ENCODE measurements around the gene OTOP1. TPM values are rescaled to one million over a fixed set of nuclear protein-coding genes. Genes with fewer than 3 reads are reported as not detected.
"Not testable (repeated sequence)": the region's sequence is repeated elsewhere in the genome, so short reads cannot be mapped to it uniquely, and the experiment has no call there.

The OTOP1 gene
- polyA plus RNA-seq, 3 donors, result not detected

- Histone ChIP-seq H4K20me1 (ENCODE audit: insufficient read depth, low read length) (no peaks in the 10 kb centered on the region), H3K27me3 (ENCODE audit: control insufficient read depth in 2 of 2, insufficient read depth in 2 of 2, low read length in 2 of 2) (no peaks in the 10 kb centered on the region), H3K79me2 (ENCODE audit: insufficient read depth, low read length) (no peaks in the 10 kb centered on the region), H3K27ac (ENCODE audit: low read depth in 1 of 2, low read length in 2 of 2) (no peak overlapping the region), H3K4me1 (ENCODE audit: control insufficient read depth in 1 of 2, insufficient read depth in 2 of 2, low read length in 2 of 2) (no peaks in the 10 kb centered on the region), H3K4me3 (replicated peaks in 1 of 3; ENCODE audit: low read depth in 2 of 3, low read length in 3 of 3) (no peak overlapping the region), H3K36me3 (replicated peaks in 1 of 2; ENCODE audit: control insufficient read depth in 1 of 2, insufficient read depth in 2 of 2, low read length in 2 of 2) (no peaks in the 10 kb centered on the region), H2AFZ (ENCODE audit: insufficient read depth, low read depth, low read length, poor library complexity, severe bottlenecking) (no peak overlapping the region), H3K9me3 (replicated peaks in 1 of 2; ENCODE audit: control insufficient read depth in 1 of 2, insufficient read depth in 1 of 2, low read length in 2 of 2) (no peaks in the 10 kb centered on the region), H3K9ac (ENCODE audit: insufficient read depth, low read length, poor library complexity, severe bottlenecking) (no peak overlapping the region), H3K4me2 (replicated peaks; ENCODE audit: extremely low read depth, low read length, poor library complexity, severe bottlenecking) (no peak overlapping the region)
- no CpG with 5 or more reads among the region's 6 CpGs for WGBS (ENCODE audit: insufficient coverage)
- peak; percentile 68 for TF ChIP-seq CTCF (IDR thresholded peaks at IDR 0.05)
- Mint-ChIP-seq H3K36me3 (no peaks in the 10 kb centered on the region), H3K27me3 (ENCODE audit: low read depth in 3 of 3) (peaks cover 4 to 13% (median 12%) of the 10 kb centered on the region in 3 donors), H3K4me1 (peaks cover 3% of the 10 kb centered on the region), H3K27ac (peak overlapping the region in 2 of 7 donors; percentile 43 to 45), H3K9me3 (no peaks in the 10 kb centered on the region), H3K4me3 (no peak overlapping the region)
- peak; percentile 59 to 71 (median 64) for DNase-seq
- intact Hi-C loops (cut with micrococcal nuclease), result loop anchor here in 1 of 2 donors (2.0 to 5.0 kb wide), 2 partner anchors 75 to 172 kb away; no protein-coding TSS in a partner anchor
These were observed 33.5 kb upstream of the OTOP1 start for GRCh38 chr4:4260185-4260751.

GRCh38 chr4:4259484-4260100, 32.9 kb upstream of the OTOP1 start:
- Histone ChIP-seq H3K27me3 (ENCODE audit: control insufficient read depth in 2 of 2, insufficient read depth in 2 of 2, low read length in 2 of 2) (no peaks in the 10 kb centered on the region), H3K27ac (ENCODE audit: low read depth in 1 of 2, low read length in 2 of 2) (no peak overlapping the region), H3K9me3 (replicated peaks in 1 of 2; ENCODE audit: control insufficient read depth in 1 of 2, insufficient read depth in 1 of 2, low read length in 2 of 2) (no peaks in the 10 kb centered on the region), H4K20me1 (ENCODE audit: insufficient read depth, low read length) (no peaks in the 10 kb centered on the region), H3K9ac (ENCODE audit: insufficient read depth, low read length, poor library complexity, severe bottlenecking) (no peak overlapping the region), H3K36me3 (replicated peaks in 1 of 2; ENCODE audit: control insufficient read depth in 1 of 2, insufficient read depth in 2 of 2, low read length in 2 of 2) (no peaks in the 10 kb centered on the region), H3K4me1 (ENCODE audit: control insufficient read depth in 1 of 2, insufficient read depth in 2 of 2, low read length in 2 of 2) (no peaks in the 10 kb centered on the region), H3K4me2 (replicated peaks; ENCODE audit: extremely low read depth, low read length, poor library complexity, severe bottlenecking) (no peak overlapping the region), H3K79me2 (ENCODE audit: insufficient read depth, low read length) (no peaks in the 10 kb centered on the region), H2AFZ (ENCODE audit: insufficient read depth, low read depth, low read length, poor library complexity, severe bottlenecking) (peak overlapping the region; percentile 18), H3K4me3 (replicated peaks in 1 of 3; ENCODE audit: low read depth in 2 of 3, low read length in 3 of 3) (no peak overlapping the region)
- Mint-ChIP-seq H3K9me3 (no peaks in the 10 kb centered on the region), H3K27ac (peak overlapping the region in 1 of 7 donors; percentile 61), H3K36me3 (no peaks in the 10 kb centered on the region), H3K4me3 (no peak overlapping the region), H3K27me3 (ENCODE audit: low read depth in 3 of 3) (peaks cover 5 to 16% (median 12%) of the 10 kb centered on the region in 3 donors), H3K4me1 (peaks cover 3% of the 10 kb centered on the region)
- 100% methylated on average over 1 of the region's 9 CpGs for WGBS (ENCODE audit: insufficient coverage)
- DNase-seq, result no peak
- TF ChIP-seq CTCF (IDR thresholded peaks at IDR 0.05), result no peak
- intact Hi-C loops (cut with micrococcal nuclease), result loop anchor here in 1 of 2 donors (2.0 to 5.0 kb wide), 2 partner anchors 75 to 173 kb away; no protein-coding TSS in a partner anchor

GRCh38 chr4:4257705-4258104, 31.0 kb upstream of the OTOP1 start:
- intact Hi-C loops (cut with micrococcal nuclease); H3K4me3 Mint-ChIP-seq: not testable (repeated sequence)
- WGBS (ENCODE audit: insufficient coverage), result no CpG with 5 or more reads among the region's 3 CpGs

More at GRCh38 chr4:4257705-4258104, 31.0 kb upstream of the OTOP1 start:
- H3K36me3 ChIP-seq (replicated peaks in 1 of 2; ENCODE audit: control insufficient read depth in 1 of 2, insufficient read depth in 2 of 2, low read length in 2 of 2); DNase-seq; H3K27me3 ChIP-seq (ENCODE audit: control insufficient read depth in 2 of 2, insufficient read depth in 2 of 2, low read length in 2 of 2); H3K9me3 Mint-ChIP-seq; H3K4me2 ChIP-seq (replicated peaks; ENCODE audit: extremely low read depth, low read length, poor library complexity, severe bottlenecking); H4K20me1 ChIP-seq (ENCODE audit: insufficient read depth, low read length); H3K4me1 Mint-ChIP-seq; H2AFZ ChIP-seq (ENCODE audit: insufficient read depth, low read depth, low read length, poor library complexity, severe bottlenecking); H3K27ac Mint-ChIP-seq; H3K9ac ChIP-seq (ENCODE audit: insufficient read depth, low read length, poor library complexity, severe bottlenecking); H3K79me2 ChIP-seq (ENCODE audit: insufficient read depth, low read length); H3K36me3 Mint-ChIP-seq; H3K9me3 ChIP-seq (replicated peaks in 1 of 2; ENCODE audit: control insufficient read depth in 1 of 2, insufficient read depth in 1 of 2, low read length in 2 of 2); H3K4me3 ChIP-seq (replicated peaks in 1 of 3; ENCODE audit: low read depth in 2 of 3, low read length in 3 of 3); H3K4me1 ChIP-seq (ENCODE audit: control insufficient read depth in 1 of 2, insufficient read depth in 2 of 2, low read length in 2 of 2); H3K27ac ChIP-seq (ENCODE audit: low read depth in 1 of 2, low read length in 2 of 2): not testable (repeated sequence)
- peaks cover 1 to 23% (median 17%) of the 10 kb centered on the region in 3 donors for H3K27me3 Mint-ChIP-seq (ENCODE audit: low read depth in 3 of 3)

Measured in CD14-positive monocyte (primary cell).